GM12873 (cell line): ENCODE measurements around the gene CMTM4.

ENCODE experiments used
- CTCF ChIP-seq: IDR thresholded peaks from 2 replicates; pipeline ENCODE4 v1.5.1; 2012; ENCODE audit warnings: low read depth, mild to moderate bottlenecking, moderate library complexity, low read length, control low read depth; ENCODE audit not compliant: insufficient read depth; ENCODE audit errors: missing control alignments

CMTM4 gene

DNA sequence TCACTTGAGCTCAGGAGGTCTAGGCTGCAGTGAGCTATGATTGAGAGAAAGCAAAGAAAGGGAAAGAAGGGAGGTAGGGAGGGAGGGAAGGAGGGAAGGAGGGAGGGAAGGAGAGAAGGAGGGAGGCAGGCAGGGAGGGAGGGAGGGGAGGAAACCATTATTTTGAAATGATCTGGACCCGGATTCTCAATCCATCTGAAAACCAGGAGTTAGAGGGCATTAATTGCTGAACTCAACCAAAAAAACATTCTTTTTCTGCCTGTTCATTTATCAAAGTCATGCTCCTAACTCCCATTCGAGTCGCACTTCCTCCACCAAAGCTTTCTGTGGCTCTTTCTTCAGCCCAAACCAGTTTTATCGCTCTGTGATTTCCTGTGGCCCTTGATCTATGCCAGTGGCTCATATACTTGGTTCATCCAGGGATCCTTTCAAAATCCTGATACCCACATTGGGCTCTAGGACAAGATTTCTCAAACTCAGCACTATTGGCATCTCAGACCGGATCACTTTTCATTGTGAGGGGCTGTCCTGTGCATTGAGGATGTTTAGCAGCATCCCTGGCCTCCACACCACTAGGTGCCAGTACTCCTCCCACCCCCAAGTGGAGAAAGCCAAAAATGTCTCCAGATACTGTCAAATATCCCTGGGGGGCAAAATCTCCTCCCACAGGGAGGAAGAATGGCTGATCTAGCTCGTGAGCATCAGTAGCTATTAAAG, 38.2 kb downstream of the CMTM4 start:
- TF ChIP-seq CTCF = no peak

- no peak for TF ChIP-seq CTCF
Observed at GRCh38 chr16:66656547-66656946, 40.0 kb downstream of the CMTM4 start.

DNA sequence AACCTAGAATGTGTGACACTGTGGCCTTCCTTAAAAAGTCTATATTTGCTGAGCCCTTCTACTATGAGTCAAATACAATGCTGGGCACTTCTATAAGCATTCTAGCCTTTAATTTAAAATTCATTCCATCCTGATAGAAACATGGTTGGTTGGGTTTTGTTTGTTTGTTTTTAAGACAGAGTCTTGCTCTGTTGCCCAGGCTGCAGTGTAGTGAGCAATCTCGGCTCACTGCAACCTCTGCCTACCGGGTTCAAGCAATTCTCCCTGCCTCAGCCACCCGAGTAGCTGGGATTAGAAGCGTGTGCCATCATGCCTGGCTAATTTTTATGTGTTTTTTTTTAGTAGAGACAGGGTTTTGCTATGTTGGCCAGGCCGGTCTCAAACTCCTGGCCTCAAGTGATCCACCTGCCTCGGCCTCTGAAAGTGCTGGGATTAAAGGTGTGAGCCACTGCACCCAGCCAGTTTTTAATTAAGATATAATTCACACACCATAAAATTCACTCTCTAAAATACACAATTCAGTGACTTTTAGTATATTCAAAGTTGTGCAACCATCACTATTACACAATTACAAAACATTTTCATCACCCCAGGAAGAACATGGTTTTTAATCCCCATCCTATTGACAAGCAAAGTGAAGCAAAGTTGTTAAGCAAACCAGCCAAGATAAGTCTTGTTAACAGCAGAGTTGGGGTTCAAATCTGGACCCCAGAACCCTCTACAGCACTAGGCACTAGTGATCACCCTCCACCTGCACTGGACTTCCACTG, 42.8 kb downstream of the CMTM4 start:
- TF ChIP-seq CTCF = no peak

GRCh38 chr16:66652661-66653360, 43.7 kb downstream of the CMTM4 start:
- no peak for TF ChIP-seq CTCF

- TF ChIP-seq CTCF = no peak
Observed at GRCh38 chr16:66651965-66652364, 44.6 kb downstream of the CMTM4 start.

GRCh38 chr16:66651474-66651765, 45.1 kb downstream of the CMTM4 start:
- TF ChIP-seq CTCF = no peak
